Medulla oblongata (tissue), 1 donor: Measurements from ENCODE around the gene ARID4B.
"Not testable (repeated sequence)": the region's sequence is repeated elsewhere in the genome, so short reads cannot be mapped to it uniquely, and the experiment has no call there.

Experiments
- DNase-seq: peaks from one replicate; pipeline ENCODE4 v3.0.0-alpha.2; 2015; ENCODE audit errors: extremely low spot score

ARID4B gene, protein sequence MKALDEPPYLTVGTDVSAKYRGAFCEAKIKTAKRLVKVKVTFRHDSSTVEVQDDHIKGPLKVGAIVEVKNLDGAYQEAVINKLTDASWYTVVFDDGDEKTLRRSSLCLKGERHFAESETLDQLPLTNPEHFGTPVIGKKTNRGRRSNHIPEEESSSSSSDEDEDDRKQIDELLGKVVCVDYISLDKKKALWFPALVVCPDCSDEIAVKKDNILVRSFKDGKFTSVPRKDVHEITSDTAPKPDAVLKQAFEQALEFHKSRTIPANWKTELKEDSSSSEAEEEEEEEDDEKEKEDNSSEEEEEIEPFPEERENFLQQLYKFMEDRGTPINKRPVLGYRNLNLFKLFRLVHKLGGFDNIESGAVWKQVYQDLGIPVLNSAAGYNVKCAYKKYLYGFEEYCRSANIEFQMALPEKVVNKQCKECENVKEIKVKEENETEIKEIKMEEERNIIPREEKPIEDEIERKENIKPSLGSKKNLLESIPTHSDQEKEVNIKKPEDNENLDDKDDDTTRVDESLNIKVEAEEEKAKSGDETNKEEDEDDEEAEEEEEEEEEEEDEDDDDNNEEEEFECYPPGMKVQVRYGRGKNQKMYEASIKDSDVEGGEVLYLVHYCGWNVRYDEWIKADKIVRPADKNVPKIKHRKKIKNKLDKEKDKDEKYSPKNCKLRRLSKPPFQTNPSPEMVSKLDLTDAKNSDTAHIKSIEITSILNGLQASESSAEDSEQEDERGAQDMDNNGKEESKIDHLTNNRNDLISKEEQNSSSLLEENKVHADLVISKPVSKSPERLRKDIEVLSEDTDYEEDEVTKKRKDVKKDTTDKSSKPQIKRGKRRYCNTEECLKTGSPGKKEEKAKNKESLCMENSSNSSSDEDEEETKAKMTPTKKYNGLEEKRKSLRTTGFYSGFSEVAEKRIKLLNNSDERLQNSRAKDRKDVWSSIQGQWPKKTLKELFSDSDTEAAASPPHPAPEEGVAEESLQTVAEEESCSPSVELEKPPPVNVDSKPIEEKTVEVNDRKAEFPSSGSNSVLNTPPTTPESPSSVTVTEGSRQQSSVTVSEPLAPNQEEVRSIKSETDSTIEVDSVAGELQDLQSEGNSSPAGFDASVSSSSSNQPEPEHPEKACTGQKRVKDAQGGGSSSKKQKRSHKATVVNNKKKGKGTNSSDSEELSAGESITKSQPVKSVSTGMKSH (N-terminal part only)

DNA sequence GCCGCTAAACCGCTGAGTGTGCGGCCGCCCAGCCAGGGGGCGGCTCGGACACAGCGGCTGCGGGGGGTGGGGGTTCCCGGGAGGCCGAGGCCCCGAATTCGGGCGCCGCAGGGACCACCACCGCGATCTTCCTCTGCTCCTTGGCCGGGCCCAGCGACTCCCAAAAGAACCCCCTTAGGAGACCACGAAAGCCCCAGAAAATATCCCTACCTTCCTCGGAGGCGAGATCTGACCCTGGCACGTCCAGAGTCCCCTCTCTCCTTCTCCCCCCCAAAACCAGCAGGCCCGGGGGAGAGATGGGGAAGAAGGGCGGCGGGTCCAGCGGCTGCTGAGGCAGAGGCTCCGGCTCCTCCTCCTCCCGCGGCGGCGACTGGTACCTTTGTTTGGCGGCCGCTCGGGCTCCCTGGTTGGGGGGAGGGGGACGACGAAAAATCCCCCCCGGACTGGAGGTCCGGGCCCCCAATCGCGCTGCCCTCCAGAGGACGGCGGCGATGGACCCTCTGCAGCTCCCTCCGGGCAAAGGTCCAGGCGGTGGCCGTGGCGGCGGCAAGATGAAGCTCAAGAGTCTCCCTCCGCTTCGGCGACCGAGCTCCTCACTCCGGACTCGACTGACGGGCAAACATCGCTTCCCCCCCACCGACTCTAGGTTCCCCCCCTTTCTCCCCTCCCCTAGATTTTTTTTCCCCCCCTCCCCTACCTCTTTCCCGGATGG is at the start of gene ARID4B:
Gene ARID4B (minus strand): TSS at position 621 of the 712 bp plus-strand sequence. CDS start 1,260 bp downstream, outside the sequence.
- no peak for DNase-seq

DNA sequence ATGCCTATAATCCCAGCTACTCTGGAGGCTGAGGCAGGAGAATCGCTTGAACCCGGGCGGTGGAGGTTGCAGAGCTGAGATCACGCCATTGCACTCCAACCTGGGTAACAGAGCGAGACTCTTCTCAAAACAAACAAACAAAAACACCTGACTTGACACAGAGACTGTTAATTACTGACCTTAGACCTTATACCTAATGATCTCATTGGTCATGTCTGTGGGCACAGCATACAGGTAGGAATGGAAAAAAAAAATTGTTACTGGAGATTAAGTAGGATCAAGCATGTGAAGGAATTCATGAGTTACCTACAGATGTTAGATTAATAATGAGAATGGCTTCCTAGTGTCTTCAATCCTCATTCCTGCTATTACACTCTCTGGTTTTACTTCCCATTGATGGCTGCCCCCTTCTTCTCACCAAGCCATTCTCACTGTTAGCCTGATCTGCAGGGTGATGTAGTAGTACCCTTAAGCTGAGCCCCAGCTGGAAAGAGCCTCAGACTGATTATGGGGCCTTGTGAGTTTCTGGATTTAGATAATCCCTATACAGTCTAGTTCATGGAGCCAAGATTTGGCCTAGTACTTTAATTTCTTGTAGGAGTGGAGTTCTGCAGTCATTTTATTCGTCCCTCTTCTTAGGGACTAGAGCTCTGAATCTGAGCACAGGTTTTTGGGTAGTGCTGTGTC is 48.1 kb upstream of the ARID4B start:
- DNase-seq = no peak

DNA sequence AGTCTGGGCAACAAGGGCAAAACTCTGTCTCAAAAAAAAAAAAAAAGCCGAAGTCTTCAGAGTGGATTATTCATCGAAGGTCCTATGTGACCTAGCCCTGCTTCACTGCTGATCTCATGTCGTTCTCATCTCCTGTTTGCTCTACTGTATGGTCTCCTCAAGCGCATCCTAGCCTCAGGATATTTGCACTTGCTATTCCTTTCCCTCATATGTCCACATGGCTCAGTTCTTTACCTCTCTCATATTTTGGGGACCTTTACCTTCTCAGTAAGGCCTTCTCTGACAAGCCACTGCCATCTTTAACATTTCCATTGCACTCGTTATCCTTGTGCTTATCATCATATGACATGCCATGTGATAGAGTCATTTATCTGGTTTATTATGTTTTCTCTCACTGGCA is 41.8 kb upstream of the ARID4B start:
- no peak for DNase-seq

DNA sequence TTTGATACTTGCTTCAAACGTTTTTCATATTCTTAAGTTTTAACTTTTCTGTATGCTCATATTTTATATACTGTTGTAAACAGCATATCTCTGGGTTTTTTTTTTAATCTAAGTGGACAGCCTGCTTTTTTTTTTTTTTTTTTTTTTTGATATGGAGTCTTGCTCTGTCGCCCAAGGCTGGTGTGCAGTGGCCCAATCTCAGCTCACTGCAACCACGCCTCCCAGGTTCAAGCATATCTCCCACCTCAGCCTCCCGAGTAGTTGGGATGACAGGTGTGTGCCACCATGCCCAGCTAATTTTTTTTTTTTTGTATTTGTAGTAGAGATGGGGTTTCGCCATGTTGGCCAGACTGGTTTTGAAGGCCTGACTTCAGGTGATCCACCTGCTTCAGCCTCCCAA is 40.4 kb upstream of the ARID4B start:
- no peak for DNase-seq

DNA sequence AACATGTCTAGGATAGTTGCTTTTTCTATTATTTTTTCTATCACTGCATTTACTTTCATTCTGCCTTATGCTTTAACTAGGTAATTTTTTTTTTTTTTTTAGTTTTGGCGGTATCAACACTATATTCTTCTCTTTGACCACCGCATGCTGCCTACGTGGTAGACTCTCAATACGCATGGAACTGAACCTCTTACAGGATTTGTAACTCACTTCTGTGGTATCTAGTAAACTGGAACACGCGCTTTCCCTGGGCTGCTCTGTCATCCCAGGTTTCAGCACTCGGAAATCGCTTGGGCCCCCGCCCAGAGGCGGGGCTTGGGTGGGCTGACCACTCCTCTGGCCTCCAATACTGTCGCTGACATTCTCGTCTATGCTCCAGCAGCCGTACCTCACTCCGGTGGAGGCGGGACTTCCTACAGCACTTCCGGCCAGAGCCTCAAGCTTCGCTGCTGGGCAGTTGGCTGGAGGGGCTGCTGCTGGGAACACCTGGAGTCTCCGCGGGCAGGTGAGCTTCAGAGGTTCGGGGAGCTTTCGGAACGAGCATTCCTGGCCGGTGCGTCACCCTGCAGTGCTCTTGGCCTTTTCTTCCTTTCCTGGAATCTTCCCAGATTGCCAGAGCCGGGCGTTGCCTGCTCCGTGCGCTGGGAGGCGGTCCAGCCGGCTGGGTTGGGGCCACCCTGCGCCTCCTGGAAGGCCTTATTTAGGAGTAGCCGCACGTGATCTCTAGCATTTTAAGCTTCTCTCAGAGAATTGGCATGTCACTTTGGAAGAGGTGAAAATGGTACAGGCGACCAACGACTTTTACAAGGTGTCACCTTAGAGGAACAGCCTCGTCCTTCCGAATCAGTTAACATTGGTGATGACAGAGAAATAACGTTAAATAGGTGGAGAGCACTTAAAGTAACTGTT is 39.3 kb upstream of the ARID4B start, which contains the start of gene TBCE:
Gene TBCE (plus strand): TSS at position 428 of the 909 bp plus-strand sequence. CDS start 12,623 bp downstream, outside the sequence.
- DNase-seq = peak; percentile 98

DNA sequence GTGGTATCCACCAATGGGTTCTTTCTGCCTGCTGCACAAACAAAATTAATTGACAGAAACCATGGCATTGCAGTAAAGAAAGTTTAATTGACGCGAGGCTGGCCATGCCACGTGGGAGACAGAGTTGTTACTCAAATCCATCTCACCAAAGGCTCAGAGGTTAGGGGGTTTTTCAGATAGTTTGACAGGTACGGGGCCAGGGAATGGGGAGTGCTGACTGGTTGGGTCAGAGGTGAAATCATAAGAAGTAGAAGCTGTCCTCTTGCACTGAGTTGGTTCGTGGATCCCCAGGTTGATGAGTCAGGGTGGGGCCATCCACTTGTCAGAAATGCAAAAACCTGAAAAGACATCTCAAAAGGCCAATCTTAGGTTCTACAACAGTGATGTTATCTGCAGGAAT is 38.3 kb upstream of the ARID4B start:
- DNase-seq = no peak

DNA sequence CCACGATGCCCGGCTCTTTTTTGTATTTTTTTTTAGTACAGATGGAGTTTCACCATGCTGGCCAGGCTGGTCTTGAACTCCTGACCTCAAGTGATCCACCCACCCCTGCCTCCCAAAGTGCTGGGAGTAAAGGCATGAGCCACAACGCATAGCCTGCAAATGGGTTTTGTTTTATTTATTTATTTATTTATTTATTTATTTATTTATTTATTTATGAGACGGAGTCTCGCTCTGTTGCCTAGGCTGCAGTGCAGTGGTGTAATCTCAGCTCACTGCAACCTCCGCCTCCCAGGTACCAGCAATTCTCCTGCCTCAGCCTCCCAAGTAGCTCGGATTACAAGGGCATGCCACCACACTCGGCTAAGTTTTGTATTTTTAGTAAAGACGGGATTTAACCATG is 36.2 kb upstream of the ARID4B start:
- not testable (repeated sequence) for DNase-seq

DNA sequence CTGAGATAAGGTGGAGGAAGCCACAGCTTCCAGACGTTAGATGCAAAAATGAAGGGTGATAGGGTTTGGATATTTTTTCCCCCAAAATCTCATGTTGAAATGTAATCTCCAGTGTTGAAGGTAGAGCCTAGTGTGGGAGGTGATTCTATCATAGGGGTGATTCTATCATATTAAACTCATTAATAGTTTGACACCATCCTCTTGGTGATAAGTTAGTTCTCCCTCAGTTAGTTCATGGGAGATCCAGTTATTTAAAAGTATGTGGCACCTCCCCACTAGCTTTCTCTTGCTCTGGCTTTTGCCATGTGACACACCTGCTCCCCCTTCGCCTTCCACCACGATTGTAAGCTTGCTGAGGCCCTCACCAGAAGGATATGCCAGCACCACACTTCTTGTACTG is 30.9 kb upstream of the ARID4B start:
- no peak for DNase-seq

DNA sequence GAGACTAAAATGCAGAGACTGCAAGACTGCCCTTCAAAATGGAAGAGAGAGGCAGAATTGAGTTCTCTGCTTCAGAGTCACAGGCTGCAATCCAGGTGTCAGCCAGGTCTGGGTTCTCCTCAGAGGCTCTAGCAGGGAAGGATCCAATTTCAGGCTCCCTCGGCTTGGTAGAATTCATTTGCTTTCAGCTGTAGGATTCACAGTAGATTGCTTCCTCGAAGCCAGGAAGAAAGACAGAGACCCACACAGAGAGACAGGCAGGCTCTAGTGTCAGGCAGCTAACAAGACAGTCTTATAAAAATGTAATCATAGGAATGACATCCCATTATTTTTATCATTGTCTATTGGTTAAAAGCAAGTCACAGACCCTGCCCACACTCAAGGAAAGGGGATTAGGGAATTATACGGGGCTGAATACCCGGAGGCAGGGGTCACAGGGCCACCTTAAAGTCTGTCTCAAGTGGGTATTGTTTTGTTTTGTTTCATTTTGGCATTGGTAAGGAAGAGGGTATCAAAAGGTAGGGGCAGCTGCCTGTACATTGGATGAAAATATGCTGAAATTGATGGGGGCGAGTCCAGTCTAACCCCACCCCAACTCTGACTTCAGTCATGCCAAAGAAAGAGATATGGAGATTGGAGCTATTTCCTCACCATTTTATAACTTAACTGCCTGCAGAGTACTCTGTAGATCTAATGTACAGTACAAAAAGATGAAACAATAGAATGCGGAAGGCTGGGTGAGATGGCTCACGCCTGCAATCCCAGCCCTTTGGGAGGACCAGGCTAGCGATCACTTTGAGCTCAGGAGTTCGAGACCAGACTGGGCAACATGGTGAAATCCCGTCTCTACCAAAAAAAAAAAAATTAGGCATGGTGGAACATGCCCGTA is 29.8 kb upstream of the ARID4B start:
- no peak for DNase-seq

DNA sequence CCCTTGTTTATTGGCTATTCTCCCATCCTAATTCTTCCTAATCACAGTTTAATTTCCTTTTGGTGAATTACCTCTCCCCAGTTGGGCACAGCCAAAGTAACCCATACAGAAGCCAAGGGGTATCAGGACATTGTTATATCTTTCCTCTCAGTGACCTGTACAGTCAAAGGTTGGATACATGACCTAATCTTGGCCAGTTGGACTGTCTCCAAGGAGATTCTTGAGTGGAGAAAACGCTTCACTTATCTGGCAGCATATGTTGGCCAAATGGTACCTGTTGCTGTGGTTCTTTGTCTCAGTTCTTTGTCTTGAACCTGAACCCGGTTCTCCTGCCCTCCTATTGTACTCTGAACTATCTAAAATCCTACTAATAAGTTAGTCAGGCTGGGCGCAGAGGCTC is 23.9 kb upstream of the ARID4B start:
- no peak for DNase-seq

DNA sequence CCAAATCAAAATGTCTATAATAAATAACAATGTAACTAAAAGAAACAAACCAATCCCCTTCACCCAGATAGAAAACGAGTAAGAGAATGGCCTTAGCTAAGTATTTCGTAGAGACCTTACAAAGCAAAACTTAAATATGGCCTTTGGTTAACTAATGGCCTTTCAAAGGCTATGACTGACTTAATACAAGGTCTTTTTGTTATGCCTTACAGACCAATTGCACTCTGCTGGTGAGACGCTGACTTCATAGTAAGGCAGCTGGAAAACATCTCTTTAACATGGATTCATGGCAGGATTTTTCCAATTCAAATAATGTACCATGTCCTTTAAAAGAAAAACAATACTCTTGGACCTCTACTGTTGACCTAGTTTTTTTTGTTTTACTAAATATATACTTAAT is 23.5 kb upstream of the ARID4B start:
- DNase-seq = no peak

DNA sequence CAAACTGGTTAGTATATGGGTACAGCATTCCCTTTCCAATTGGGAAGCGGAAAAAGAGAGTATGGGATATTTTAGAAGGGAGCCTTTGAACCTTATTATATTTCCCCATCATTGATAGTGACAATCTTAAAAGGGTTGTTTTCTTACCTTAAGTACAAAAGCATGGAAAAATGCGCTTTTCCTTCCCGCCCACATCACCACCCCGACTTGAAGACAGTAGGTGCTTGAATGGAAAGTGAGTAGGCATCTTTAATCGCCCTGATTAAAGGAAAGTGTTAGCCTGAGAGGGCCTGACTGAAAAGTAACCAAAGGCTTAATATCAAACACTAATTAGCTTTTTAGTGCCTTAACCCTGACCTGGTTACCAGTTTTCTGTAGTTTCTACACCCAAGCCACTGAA is 15.7 kb upstream of the ARID4B start:
- no peak for DNase-seq

DNA sequence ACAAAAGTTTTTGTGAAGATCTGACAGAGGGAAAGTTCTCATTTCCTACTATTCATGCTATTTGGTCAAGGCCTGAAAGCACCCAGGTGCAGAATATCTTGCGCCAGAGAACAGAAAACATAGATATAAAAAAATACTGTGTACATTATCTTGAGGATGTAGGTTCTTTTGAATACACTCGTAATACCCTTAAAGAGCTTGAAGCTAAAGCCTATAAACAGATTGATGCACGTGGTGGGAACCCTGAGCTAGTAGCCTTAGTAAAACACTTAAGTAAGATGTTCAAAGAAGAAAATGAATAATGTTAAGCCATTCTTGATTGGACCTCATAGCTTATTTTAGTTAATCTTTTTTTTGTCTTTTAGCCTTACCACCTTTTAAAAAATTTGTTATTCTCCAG is 14.5 kb upstream of the ARID4B start:
- no peak for DNase-seq

DNA sequence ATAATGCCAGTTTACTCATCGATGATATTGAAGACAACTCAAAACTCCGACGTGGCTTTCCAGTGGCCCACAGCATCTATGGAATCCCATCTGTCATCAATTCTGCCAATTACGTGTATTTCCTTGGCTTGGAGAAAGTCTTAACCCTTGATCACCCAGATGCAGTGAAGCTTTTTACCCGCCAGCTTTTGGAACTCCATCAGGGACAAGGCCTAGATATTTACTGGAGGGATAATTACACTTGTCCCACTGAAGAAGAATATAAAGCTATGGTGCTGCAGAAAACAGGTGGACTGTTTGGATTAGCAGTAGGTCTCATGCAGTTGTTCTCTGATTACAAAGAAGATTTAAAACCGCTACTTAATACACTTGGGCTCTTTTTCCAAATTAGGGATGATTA is 14.1 kb upstream of the ARID4B start:
- no peak for DNase-seq

DNA sequence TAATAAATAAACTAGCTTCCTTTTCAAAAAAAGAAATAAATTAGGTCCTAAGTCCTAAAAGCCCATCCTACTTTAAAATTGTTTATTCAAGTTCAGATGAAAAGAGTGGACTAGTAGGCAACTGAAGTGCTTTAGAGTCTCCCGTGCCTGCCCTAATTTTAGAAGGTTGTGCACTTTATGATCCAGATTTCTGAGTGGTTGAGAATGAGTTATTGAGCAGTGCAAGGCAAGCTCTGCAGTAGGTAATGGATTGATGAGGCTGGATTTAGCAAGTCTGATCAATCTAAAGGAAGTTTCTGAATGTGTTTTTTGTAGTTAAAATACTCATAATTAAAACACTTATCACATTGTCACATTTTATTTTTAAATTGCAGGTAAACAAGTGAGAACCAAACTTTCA is 13.4 kb upstream of the ARID4B start:
- DNase-seq = no peak

DNA sequence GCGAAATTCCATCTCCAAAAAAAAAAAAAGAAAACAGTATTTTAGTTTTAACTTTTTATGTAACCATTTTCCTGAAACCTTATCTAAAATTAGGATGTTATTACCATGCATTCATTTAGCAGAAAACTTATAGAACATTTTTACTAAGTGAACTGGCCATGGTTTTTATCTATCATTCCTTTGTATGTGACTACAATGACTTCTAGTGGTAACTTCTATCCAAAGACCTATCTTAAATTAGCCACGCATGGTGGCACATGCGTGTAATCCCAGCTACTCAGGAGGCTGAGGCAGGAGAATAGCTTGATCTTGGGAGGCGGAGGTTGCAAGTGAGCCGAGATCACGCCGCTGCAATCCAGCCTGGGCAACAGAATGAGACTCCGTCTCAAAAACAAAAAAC is 11.8 kb upstream of the ARID4B start:
- no peak for DNase-seq

DNA sequence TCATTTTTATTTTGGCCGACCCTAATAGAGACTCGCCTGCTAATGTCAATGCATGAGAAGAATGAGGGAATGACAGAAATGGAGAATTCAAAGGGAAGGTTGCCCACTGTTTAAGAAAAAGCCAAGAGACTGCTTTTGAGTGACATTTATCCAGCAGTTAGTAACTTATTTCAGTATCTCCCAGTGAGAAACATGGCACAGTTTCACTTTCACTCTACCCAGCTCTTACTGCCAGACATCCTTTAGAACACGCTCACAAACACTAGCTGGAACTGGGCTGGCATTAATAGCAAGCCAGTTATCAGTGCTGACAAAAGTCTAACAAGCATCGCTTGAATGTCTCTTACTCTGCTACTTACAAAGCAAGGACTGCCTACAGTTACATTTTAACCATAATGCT is 8.9 kb upstream of the ARID4B start:
- DNase-seq = peak; percentile 42

DNA sequence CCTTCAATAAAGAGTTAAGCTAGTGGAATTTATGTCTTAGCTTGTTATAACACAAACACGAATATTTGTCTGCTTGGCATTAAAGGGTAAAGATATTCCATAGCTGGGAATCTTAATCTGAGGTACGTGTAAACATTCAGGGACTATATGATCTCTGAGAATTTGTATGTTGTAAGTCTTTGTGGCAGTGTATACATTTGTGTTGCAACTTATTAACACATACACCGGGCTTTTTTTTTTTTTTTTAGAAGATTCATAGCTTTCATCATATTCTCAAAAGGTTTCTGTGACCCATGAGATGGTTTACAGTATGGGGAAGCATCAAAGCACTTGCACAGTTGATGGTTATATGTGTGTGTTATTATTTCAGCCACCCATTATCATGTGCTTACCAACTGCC is 3.4 kb upstream of the ARID4B start:
- no peak for DNase-seq

DNA sequence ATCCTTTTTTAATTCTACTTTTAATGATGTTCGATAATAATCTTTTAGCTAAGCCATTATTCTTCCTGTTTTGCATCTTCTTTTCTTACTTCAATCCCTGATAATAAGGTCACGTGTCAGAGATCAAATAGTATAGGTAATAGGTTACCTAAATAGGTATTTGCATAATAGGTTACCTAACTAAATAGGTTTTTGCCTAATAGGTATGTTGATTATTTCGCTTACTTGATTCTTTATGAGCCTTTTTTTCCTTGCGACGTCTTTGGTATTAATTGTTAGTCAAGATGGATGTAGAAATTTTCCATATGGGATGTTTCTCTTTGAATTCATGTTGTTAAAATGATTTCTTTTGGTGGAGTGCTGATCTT is 2.9 kb upstream of the ARID4B start:
- DNase-seq = no peak
